ENCODE results near the gene MT1G. TPM values are rescaled to one million over a fixed set of nuclear protein-coding genes. Genes with fewer than 3 reads are reported as not detected.
"Not testable (repeated sequence)": the region's sequence is repeated elsewhere in the genome, so short reads cannot be mapped to it uniquely, and the experiment has no call there.

The MT1G gene
- polyA plus RNA-seq, 3 donors, result 20.7 to 74.0 (median 51.1) TPM

DNA sequence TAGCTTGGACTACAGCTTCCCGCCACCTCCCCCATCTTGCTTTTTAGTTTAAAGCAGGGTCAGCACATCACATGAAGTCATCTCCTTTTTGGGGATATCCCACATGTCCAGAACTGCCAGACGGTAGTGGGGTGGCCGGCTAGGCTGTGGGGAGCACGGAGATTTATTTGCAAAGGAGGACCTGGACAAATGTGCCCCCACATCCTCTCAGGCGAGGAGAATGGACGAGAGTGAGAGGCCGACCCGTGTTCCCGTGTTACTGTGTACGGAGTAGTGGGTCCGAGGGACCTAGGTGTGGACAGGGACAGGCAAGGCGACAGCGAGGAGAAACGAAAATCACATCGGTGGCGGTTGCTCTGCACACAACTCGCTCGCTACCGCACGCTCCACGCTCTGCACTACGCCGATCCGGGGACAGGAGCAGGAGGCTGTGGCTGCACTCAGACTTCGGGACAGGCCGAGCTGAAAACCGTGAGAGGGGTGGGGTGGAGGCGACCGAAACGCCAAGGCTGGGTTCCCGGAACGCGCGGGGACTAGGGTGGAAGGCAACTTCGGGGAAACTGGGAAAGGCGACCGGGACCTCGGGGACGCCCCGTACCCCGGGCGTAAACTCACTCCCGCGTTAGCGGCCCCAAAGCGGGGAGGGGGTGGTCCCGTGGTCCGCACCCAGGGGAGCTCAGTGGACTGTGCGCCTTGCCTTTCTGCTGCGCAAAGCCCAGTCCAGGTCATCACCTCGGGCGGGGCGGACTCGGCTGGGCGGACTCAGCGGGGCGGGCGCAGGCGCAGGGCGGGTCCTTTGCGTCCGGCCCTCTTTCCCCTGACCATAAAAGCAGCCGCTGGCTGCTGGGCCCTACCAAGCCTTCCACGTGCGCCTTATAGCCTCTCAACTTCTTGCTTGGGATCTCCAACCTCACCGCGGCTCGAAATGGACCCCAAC lies 29.8 kb downstream of the MT1G start, which contains the start of gene MT1A:
Gene MT1A (plus strand): TSS at position 853 of the 937 bp plus-strand sequence. CDS start 73 bp downstream, at position 926.
- DNase-seq (ENCODE audit: low read depth in 3 of 3, low spot score in 2 of 3), result no peak

DNA sequence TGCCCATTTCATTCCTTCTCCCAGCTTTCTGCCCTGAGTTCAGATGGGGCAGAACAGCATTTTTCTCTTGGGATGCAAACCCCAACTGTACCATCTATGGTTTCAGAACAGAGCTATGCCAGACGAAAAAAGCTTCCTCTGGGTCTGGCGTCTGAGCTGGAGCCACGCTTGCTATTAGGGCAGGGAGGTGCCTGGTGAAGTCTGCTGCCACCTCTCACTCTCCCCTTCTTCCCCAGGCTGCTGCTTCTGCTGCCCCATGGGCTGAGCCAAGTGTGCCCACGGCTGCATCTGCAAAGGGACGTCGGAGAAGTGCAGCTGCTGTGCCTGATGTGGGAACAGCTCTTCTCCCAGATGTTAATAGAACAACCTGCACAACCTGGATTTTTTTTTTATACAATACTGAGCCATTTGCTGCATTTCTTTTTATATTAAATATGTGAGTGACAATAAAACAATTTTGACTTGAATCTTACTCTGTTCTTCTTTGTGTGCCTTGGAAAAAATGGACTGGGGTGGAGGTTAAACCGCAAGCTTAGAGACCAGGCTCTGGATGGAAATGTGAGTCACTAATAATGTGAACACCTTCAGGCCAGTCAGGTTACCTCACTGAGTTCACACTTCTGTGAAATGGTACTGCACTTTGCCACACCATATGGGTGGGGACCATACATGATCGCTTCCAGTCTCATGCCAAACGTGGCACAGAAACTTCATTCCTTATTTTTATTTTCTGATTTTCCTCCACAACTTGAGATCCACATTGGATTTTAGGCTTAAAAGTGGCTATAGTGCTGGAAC lies 31.1 kb downstream of the MT1G start:
- DNase-seq (ENCODE audit: low read depth in 3 of 3, low spot score in 2 of 3), result no peak

- no peak for DNase-seq (ENCODE audit: low read depth in 3 of 3, low spot score in 2 of 3)
Measured at GRCh38 chr16:56635441-56635967, 32.4 kb downstream of the MT1G start.

DNA sequence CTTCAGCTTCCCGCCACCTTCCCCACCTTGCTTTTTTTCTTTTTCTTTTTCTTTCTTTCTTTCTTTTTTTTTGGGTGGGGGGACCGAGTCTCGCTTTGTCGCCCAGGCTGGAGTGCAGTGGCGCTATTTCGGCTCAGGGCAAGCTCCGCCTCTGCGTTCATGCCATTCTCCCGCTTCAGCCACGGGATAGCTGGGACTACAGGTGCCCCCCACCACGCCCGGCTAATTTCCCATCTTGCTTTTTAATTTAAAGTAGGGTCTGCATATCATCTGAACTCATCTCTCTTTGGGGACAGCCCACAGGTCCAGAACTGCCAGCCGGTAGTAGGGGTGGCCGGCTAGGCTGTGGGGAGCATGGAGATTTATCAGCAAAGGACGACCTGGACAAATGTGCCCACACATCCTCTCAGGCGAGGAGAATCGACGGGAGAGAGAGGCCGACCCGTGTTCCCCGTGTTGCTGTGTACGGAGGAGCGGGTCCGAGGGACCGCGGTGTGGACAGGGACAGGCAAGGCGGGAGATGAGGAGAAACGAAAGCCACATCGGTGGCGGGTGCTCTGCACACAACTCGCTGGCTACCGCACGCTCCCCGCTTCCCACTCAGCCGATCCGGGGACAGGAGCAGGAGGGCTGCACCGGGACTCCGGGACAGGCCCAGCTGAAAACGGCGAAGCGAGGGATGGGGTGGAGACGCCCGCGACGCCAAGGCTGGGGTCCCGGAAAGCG lies 33.0 kb downstream of the MT1G start:
- no peak for DNase-seq (ENCODE audit: low read depth in 3 of 3, low spot score in 2 of 3)

GRCh38 chr16:56633535-56633934 lies 34.3 kb downstream of the MT1G start:
- DNase-seq (ENCODE audit: low read depth in 3 of 3, low spot score in 2 of 3), result no peak

GRCh38 chr16:56632848-56633365 lies 35.0 kb downstream of the MT1G start:
- no peak for DNase-seq (ENCODE audit: low read depth in 3 of 3, low spot score in 2 of 3)

DNA sequence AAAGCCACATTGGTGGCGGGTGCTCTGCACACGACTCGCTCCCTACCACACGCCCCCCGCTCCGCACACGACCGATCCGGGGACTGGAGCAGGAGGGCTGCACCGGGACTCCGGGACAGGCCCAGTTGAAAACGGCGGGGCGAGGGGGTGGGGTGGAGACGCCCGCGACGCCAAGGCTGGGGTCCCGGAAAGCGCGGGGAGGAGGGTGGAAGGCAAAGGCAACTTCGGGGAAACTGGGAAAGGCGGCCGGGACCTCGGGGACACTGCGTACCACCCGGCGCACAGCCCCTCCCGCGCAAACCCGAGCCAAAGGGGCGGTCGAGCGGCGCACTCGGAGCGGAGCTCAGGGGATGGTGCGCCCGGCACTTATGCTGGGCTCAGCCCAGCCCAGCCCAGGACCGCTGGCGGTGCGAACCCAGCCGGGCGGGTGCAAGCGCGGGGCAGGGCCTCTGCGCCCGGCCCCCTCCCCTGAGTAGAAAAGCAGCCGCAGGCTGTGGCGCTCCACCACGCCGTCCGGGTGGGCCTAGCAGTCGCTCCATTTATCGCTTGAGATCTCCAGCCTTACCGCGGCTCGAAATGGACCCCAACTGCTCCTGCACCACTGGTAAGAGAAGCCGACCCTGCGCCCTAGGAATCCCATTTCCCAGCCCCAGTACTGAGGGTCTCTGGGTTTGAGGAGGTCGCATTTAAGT lies 35.6 kb downstream of the MT1G start, which contains the start of gene MT1M:
Gene MT1M (plus strand): TSS at position 504 of the 692 bp plus-strand sequence. CDS start 73 bp downstream, at position 577.
- no peak for DNase-seq (ENCODE audit: low read depth in 3 of 3, low spot score in 2 of 3)

DNA sequence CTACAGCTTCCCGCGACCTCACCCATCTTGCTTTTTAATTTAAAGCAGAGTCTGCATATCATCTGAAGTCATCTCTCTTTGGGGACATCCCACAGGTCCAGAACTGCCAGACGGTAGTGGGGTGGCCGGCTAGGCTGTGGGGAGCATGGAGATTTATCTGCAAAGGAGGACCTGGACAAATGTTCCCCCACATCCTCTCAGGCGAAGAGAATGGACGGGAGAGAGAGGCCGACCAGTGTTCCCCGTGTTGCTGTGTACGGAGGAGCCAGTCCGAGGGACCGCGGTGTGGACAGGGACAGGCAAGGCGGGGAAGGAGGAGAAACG lies 36.1 kb downstream of the MT1G start:
- DNase-seq (ENCODE audit: low read depth in 3 of 3, low spot score in 2 of 3), result no peak

DNA sequence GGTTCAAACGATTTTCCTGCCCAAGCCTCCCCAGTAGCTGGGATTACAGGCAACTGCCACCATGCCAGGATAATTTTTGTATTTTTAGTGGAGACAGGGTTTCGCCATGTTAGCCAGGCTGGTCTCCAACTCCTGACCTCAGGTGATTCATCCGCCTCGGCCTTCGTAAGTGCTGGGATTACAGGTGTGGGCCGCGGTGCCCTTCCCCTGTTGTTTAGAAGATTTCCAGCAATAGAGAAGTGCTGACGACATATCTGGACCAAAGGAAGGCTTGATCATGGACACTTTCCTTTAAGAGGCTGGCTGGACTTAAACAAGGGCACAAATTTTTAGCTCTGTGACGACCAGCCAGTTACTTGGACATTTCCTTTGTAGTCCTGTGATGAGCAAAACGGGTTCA lies 36.7 kb downstream of the MT1G start:
- no peak for DNase-seq (ENCODE audit: low read depth in 3 of 3, low spot score in 2 of 3)

DNA sequence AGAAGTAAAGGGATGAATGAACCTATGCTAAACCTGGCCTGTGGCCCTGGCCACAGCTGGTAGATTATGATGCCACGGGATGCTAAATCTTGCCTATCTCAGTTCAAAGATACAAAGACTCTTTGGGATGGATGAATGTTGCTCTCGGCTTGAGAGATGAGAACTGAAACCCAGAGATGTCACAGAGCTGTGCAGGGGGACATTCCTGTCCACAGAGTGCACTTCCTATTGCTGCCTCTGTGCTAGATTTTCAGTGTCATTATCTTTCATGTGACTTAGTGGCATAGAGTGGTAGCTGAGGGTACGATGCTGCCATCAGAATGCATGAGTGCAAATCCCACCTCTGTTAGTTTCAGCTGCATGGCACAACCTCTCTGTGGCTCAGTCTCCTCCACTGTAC lies 37.7 kb downstream of the MT1G start:
- DNase-seq (ENCODE audit: low read depth in 3 of 3, low spot score in 2 of 3), result no peak

GRCh38 chr16:56629531-56629930 lies 38.3 kb downstream of the MT1G start:
- DNase-seq (ENCODE audit: low read depth in 3 of 3, low spot score in 2 of 3), result no peak

DNA sequence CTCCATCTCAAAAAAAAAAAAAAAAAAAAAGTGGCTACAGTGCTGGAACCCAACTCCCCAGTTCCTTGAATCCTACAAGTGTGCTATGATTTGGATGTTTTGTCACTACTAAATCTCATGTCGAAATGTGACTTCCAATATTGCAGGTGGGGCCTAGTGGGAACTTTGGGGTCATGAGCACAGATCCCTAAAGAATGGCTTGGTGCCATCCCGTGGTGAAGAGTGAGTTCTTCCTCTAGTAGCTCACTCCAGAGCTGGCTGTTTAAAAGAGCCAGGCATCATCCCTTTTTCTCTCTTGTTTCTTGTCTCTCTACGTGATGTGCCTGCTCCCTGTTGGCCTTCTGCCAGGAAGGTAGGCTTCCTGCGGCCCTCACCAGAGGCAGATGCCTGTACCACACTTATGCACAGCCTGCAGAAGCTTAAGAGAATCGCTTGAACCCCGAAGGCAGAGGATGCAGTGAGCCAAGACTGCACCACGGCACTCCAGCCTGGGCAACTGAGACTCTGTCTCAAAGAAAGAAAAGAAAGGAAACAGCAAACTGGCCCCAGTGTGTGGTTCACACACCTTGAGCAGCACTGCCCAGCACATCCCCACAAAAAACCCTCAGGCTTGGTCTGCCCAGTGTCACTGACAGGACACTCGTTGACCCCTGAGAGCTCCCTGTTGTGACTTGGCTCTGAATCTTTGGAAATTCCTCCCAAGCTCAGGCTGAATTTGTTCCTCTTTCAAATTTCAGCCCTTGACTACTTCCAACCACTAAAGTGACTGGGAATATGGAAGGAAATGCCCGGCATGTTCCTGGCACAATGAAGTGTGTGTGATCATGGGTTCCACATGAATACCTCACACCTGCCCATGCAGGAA lies 39.1 kb downstream of the MT1G start:
- DNase-seq (ENCODE audit: low read depth in 3 of 3, low spot score in 2 of 3), result no peak

DNA sequence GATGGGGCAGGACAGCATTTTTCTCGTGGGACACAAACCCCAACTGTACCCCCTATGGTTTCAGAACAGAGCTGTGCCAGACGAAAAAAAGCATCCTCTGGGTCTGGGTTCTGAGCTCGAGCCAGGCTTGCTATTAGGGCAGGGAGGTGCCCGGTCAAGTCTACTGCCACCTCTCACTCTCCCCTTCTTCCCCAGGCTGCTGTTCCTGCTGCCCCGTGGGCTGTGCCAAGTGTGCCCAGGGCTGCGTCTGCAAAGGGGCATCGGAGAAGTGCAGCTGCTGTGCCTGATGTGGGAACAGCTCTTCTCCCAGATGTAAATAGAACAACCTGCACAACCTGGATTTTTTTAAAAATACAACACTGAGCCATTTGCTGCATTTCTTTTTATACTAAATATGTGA lies 41.2 kb downstream of the MT1G start:
- DNase-seq (ENCODE audit: low read depth in 3 of 3, low spot score in 2 of 3), result no peak

DNA sequence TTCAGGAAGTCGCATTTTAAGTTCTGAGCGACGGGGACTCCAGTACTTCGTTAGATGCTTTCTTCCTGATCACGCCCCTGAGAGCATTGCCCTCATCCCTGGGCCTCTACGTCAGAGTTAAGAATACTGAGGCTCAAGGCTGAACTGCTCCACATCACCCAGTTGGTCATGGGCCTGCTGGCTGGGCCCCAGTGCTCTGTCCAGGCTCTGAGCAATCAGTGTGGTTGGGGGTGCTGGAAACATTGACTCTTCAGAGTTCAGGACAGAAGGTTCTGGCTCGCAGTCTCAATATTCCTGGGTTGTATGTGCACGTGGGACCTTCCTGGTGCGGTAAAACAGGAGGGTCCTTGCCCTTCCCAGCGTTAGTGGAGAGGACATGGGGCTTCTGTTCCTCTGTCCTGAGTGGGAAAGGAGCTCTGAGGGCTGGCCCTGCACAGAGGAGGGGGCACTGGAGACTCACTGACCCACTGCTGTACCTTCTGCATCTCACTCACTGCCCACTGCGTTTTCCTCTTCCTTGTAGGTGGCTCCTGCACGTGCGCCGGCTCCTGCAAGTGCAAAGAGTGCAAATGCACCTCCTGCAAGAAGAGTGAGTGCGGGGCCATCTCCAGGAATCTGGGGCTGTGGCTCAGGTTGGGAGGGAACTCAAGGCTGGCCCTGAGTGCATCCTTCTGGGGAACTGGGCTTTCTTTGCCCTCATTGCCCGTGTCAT lies 41.8 kb downstream of the MT1G start:
- DNase-seq (ENCODE audit: low read depth in 3 of 3, low spot score in 2 of 3), result no peak

GRCh38 chr16:56625140-56625942 lies 42.5 kb downstream of the MT1G start, which contains the start of gene MT1E:
Gene MT1E (plus strand): TSS chr16:56625781. CDS start chr16:56625852, 71 bp downstream.
- no peak for DNase-seq (ENCODE audit: low read depth in 3 of 3, low spot score in 2 of 3)

DNA sequence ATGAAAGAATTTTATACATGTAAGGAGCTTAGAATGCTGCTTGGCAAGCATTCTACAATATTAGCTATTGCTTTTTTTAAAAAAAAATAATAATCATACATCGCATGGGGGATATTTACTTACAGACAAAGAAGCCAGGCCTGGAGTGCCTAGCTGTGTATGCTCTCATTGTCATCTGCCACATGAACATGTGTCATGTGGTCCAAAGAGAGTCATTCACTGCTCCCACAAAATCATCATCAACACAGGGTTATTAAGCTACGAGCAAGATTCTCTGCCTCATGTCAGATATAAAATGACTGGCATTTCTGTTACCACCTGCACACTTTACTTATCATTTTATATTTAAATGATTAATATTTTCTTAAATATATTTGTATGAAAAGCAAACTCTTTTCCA lies 44.2 kb downstream of the MT1G start:
- no peak for DNase-seq (ENCODE audit: low read depth in 3 of 3, low spot score in 2 of 3)

- DNase-seq (ENCODE audit: low read depth in 3 of 3, low spot score in 2 of 3), result not testable (repeated sequence)
Measured at GRCh38 chr16:56623184-56623583, 44.7 kb downstream of the MT1G start.
